HEK293 (cell line): Measurements from ENCODE around the gene GLB1L2.

ENCODE experiments used
- CTCF ChIA-PET: fragments of 350-600 bp; formaldehyde crosslinking; extraction: SDS; loops from one replicate; lab custom pipeline; 2021; ENCODE audit warnings: antibody characterized with exemption; lab: Yijun Ruan, JAX
- POLR2A ChIA-PET: fragments of 300-600 bp; formaldehyde crosslinking; extraction: SDS; loops from one replicate; lab custom pipeline; 2020; ENCODE audit warnings: antibody characterized with exemption, inconsistent platforms; lab: Yijun Ruan, JAX
- H3K27ac ChIP-seq: fragments of 200-500 bp; sonication (Bioruptor generic); 2 replicates; pipeline ENCODE4 v1.5.1; 2014; ENCODE audit warnings: low read depth, low read length, control low read depth, inconsistent platforms; ENCODE audit errors: extremely low read depth
- H3K36me3 ChIP-seq, 2 experiments: fragments of 200-500 bp in 1 of 2; sonication (Bioruptor generic) in 1 of 2; 1 replicate in 1 of 2; 2 replicates in 1 of 2; pipeline ENCODE4 v1.5.1; 2014 to 2017; ENCODE audit warnings: inconsistent platforms in 2 of 2, low read length in 2 of 2; ENCODE audit not compliant: control insufficient read depth in 2 of 2, insufficient read depth in 1 of 2
- H3K4me1 ChIP-seq: fragments of 200-500 bp; sonication (Bioruptor generic); 2 replicates; pipeline ENCODE4 v1.5.1; 2014; ENCODE audit warnings: mild to moderate bottlenecking, low read length, inconsistent platforms; ENCODE audit not compliant: control insufficient read depth, insufficient read depth
- H3K4me3 ChIP-seq: 2 replicates; pipeline ENCODE4 v1.5.1; 2011; ENCODE audit warnings: low read depth, mild to moderate bottlenecking, control low read depth, low read length, moderate library complexity
- H3K9me3 ChIP-seq: fragments of 200-500 bp; sonication (Bioruptor generic); 2 replicates; pipeline ENCODE4 v1.5.1; 2014; ENCODE audit warnings: low read depth, low read length, inconsistent platforms; ENCODE audit not compliant: control insufficient read depth, insufficient read depth
- FEZF1 ChIP-seq: fragments of 450-650 bp; formaldehyde crosslinking; IDR thresholded peaks from 2 replicates; pipeline ENCODE4 v1.5.1; 2016; ENCODE audit warnings: missing biosample characterization, missing genetic modification characterization
- HIC1 ChIP-seq: fragments of 450-650 bp; formaldehyde crosslinking; IDR thresholded peaks from 2 replicates; pipeline ENCODE4 v1.5.1; 2016; ENCODE audit warnings: missing biosample characterization, missing genetic modification characterization
- KLF7 ChIP-seq: fragments of 450-650 bp; formaldehyde crosslinking; IDR thresholded peaks from 2 replicates; pipeline ENCODE4 v1.5.1; 2016; ENCODE audit warnings: missing biosample characterization, missing genetic modification characterization, borderline replicate concordance
- PRDM1 ChIP-seq: fragments of 450-650 bp; formaldehyde crosslinking; IDR thresholded peaks from 2 replicates; pipeline ENCODE4; 2016; ENCODE audit warnings: missing biosample characterization, missing genetic modification characterization
- SCRT1 ChIP-seq: fragments of 450-650 bp; formaldehyde crosslinking; IDR thresholded peaks from 2 replicates; pipeline ENCODE4 v1.5.1; 2016; ENCODE audit warnings: missing biosample characterization, missing genetic modification characterization, borderline replicate concordance
- ZBTB11 ChIP-seq: fragments of 450-650 bp; formaldehyde crosslinking; conservative IDR thresholded peaks from 2 replicates; pipeline ENCODE4 v1.5.1; 2016; ENCODE audit warnings: low read depth, missing biosample characterization, missing genetic modification characterization
- ZFP37 ChIP-seq: fragments of 450-650 bp; formaldehyde crosslinking; IDR thresholded peaks from 2 replicates; pipeline ENCODE4 v1.5.1; 2016; ENCODE audit warnings: missing biosample characterization, missing genetic modification characterization
- ZNF214 ChIP-seq: fragments of 450-650 bp; formaldehyde crosslinking; IDR thresholded peaks from 2 replicates; pipeline ENCODE4 v1.5.1; 2017; ENCODE audit warnings: missing biosample characterization, mild to moderate bottlenecking, missing genetic modification characterization, borderline replicate concordance
- ZNF223 ChIP-seq: fragments of 450-650 bp; formaldehyde crosslinking; IDR thresholded peaks from 2 replicates; pipeline ENCODE4 v1.5.1; 2016; ENCODE audit warnings: missing biosample characterization, missing genetic modification characterization
- ZNF302 ChIP-seq: fragments of 450-650 bp; formaldehyde crosslinking; IDR thresholded peaks from 2 replicates; pipeline ENCODE4 v1.5.1; 2016; ENCODE audit warnings: missing biosample characterization, missing genetic modification characterization, low read depth
- ZNF341 ChIP-seq: fragments of 450-650 bp; formaldehyde crosslinking; IDR thresholded peaks from 2 replicates; pipeline ENCODE4; 2016; ENCODE audit warnings: low read depth, missing biosample characterization, missing genetic modification characterization
- ZNF354C ChIP-seq: fragments of 450-650 bp; formaldehyde crosslinking; IDR thresholded peaks from 2 replicates; pipeline ENCODE4 v1.5.1; 2016; ENCODE audit warnings: missing biosample characterization, missing genetic modification characterization, low read depth, borderline replicate concordance
- ZNF398 ChIP-seq: fragments of 450-650 bp; formaldehyde crosslinking; IDR thresholded peaks from 2 replicates; pipeline ENCODE4 v1.5.1; 2017; ENCODE audit warnings: missing biosample characterization, missing genetic modification characterization
- ZNF510 ChIP-seq: fragments of 450-650 bp; formaldehyde crosslinking; IDR thresholded peaks from 2 replicates; pipeline ENCODE4 v1.5.1; 2018; ENCODE audit warnings: mild to moderate bottlenecking, missing genetic modification characterization, missing biosample characterization; ENCODE audit not compliant: insufficient replicate concordance
- ZNF514 ChIP-seq: fragments of 450-650 bp; formaldehyde crosslinking; IDR thresholded peaks from 2 replicates; pipeline ENCODE4 v1.5.1; 2016; ENCODE audit warnings: missing biosample characterization, missing genetic modification characterization
- ZNF561 ChIP-seq: fragments of 450-650 bp; IDR thresholded peaks from 2 replicates; pipeline ENCODE4 v1.5.1; 2018; ENCODE audit warnings: missing biosample characterization, missing genetic modification characterization, borderline replicate concordance
- ZNF626 ChIP-seq: fragments of 450-650 bp; sonication (Bioruptor Pico); formaldehyde crosslinking; IDR thresholded peaks from 2 replicates; pipeline ENCODE4 v1.5.1; 2018; ENCODE audit warnings: missing biosample characterization, missing genetic modification characterization, inconsistent platforms
- ZNF704 ChIP-seq: fragments of 450-650 bp; formaldehyde crosslinking; IDR thresholded peaks from 2 replicates; pipeline ENCODE4 v1.5.1; 2016; ENCODE audit warnings: missing biosample characterization, missing genetic modification characterization
- ZNF785 ChIP-seq: fragments of 450-650 bp; formaldehyde crosslinking; IDR thresholded peaks from 2 replicates; pipeline ENCODE4 v1.5.1; 2016; ENCODE audit warnings: missing biosample characterization, missing genetic modification characterization
- ZNF837 ChIP-seq: fragments of 450-650 bp; formaldehyde crosslinking; IDR thresholded peaks from 2 replicates; pipeline ENCODE4 v1.5.1; 2016; ENCODE audit warnings: missing biosample characterization, missing genetic modification characterization
- ZSCAN4 ChIP-seq: fragments of 450-650 bp; formaldehyde crosslinking; IDR thresholded peaks from 2 replicates; pipeline ENCODE4 v1.5.1; 2017; ENCODE audit warnings: missing biosample characterization, missing genetic modification characterization
- TF ChIP-seq, protein P1 (sequence below): fragments of 450-650 bp; formaldehyde crosslinking; IDR thresholded peaks from 2 replicates; pipeline ENCODE4 v1.5.1; 2016; ENCODE audit warnings: missing biosample characterization, missing genetic modification characterization

The GLB1L2 gene

GRCh38 chr11:134407321-134407828, 75.6 kb downstream of the GLB1L2 start (continued):
- TF ChIP-seq ZNF214 (tag by site-specific recombination): no peak
- no peak for TF ChIP-seq KLF7
- no peak for TF ChIP-seq ZNF510 (tag by site-specific recombination)
- TF ChIP-seq ZNF302: no peak
- no peak for TF ChIP-seq ZFP37
- no peak for TF ChIP-seq ZNF514 (tag by site-specific recombination)
- TF ChIP-seq ZNF561 (tag by site-specific recombination): no peak

DNA sequence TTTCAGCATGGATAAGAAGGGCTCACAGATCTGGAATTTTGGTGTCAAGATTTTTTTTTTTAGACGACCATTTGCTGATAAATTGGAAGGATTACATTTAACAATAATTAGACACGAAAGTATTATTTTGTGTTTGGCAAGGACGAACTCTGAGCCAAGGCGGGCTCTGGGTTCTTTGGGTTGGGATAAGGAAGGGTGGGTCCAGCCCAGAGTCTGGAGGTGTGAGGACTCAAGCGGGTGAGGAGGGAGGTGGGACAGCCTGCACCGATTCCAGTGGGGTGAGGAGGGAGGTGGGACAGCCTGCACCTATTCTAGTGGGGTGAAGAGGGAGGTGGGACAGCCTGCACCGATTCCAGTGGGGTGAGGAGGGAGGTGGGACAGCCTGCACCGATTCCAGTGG, 76.1 kb downstream of the GLB1L2 start:
- H3K9me3 ChIP-seq: no peaks in the 10 kb centered on the region
- POLR2A ChIA-PET: no interaction called here
- H3K27ac ChIP-seq: no peak overlapping the region

More for the DNA sequence above, 76.1 kb downstream of the GLB1L2 start:
- no peaks in the 10 kb centered on the region for H3K36me3 ChIP-seq
- no peak for TF ChIP-seq FEZF1 (tag by site-specific recombination)
- no peak for TF ChIP-seq ZBTB11 (tag by site-specific recombination)
- no peak for TF ChIP-seq PRDM1 (tag by site-specific recombination)
- TF ChIP-seq ZNF354C (tag by site-specific recombination): no peak
- TF ChIP-seq, protein P1, sequence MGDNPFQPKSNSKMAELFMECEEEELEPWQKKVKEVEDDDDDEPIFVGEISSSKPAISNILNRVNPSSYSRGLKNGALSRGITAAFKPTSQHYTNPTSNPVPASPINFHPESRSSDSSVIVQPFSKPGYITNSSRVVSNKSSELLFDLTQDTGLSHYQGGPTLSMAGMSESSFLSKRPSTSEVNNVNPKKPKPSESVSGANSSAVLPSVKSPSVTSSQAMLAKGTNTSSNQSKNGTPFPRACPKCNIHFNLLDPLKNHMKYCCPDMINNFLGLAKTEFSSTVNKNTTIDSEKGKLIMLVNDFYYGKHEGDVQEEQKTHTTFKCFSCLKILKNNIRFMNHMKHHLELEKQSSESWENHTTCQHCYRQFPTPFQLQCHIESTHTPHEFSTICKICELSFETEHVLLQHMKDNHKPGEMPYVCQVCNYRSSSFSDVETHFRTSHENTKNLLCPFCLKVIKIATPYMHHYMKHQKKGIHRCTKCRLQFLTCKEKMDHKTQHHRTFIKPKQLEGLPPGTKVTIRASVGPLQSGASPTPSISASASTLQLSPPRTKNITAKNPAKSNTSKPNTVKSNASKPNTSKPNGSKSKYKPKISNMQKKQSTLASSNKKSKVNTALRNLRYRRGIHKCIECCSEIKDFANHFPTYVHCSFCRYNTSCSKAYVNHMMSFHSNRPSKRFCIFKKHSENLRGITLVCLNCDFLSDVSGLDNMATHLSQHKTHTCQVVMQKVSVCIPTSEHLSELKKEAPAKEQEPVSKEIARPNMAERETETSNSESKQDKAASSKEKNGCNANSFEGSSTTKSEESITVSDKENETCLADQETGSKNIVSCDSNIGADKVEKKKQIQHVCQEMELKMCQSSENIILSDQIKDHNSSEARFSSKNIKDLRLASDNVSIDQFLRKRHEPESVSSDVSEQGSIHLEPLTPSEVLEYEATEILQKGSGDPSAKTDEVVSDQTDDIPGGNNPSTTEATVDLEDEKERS: no peak
- no peak for TF ChIP-seq ZNF514 (tag by site-specific recombination)
- TF ChIP-seq KLF7: no peak
- TF ChIP-seq HIC1 (tag by site-specific recombination): no peak
- TF ChIP-seq ZSCAN4: no peak
- no peak for TF ChIP-seq SCRT1 (tag by site-specific recombination)
- no peak for TF ChIP-seq ZNF626 (tag by site-specific recombination)
- TF ChIP-seq ZNF704 (tag by site-specific recombination): no peak
- TF ChIP-seq ZNF223 (tag by site-specific recombination): no peak
- no peak for TF ChIP-seq ZNF341 (tag by site-specific recombination)
- TF ChIP-seq ZNF785 (tag by site-specific recombination): no peak
- no peak for TF ChIP-seq ZNF837 (tag by site-specific recombination)
- no peak for TF ChIP-seq ZNF398
- no peak for TF ChIP-seq ZFP37
- no peak overlapping the region for H3K4me3 ChIP-seq
- CTCF ChIA-PET: no interaction called here
- no peaks in the 10 kb centered on the region for H3K4me1 ChIP-seq
